Heart left ventricle (tissue), 13 donors: Measurements from ENCODE around the gene SUMO3.

ENCODE experiments used
- CTCF ChIP-seq, 12 donors: fragments of 200-600 bp; sonication (generic) in 4 of 12; IDR thresholded peaks; one replicate each; pipeline versions ENCODE4 v1.5.0 to v1.8.0; 2018 to 2022; ENCODE audit warnings: antibody characterized with exemption in 12 of 12, mild to moderate bottlenecking in 5 of 12
- POLR2A ChIP-seq, 2 donors: fragments of 450-650 bp; IDR thresholded peaks; one replicate each; pipeline ENCODE4 v1.6.1; 2017; ENCODE audit warnings: antibody characterized with exemption in 2 of 2, mild to moderate bottlenecking in 2 of 2, moderate library complexity in 2 of 2
- donor health status: ischemic (EF 13 %, LVEDD 7.1; RV severe dilation, severe dysfunction).
- donor health status: DM: no; HTN: yes; CAD: no.
- donor health status: DM: no; HTN: no; CAD: no.
- donor health status: ischemic (EF 25% LVEDD 6.9; RV normal size, moderate dysfunction).
- donor health status: ischemic (EF 25% LVEDD 5.7; RV mildly dilated, moderate dysfunction).
- donor health status: ischemic (EF 35%, LVEDD 5.7; RV mildly dilated, moderate dysfunction).
- donor health status: nonischemic (EF 11% LVEDD 7.7; RV severe dilation, severe dysfunction).
- donor health status: DM: yes; HTN: yes; CAD: no.
- donor health status: PGD.
- donor health status: ischemic (EF 29% LVEDD 5.4; RV normal size, mild dysfunction).
- donor health status: nonischemic (EF 23%, LVEDD 6.1; RV moderate dilation, normal function).

GRCh38 chr21:44836349-44836665 is 18.4 kb upstream of the SUMO3 start:
- TF ChIP-seq CTCF (IDR thresholded peaks at IDR 0.05) (no peak), POLR2A (IDR thresholded peaks at IDR 0.05) (no peak)
